A549 (cell line): ENCODE results near the gene SHOC2. TPM values are rescaled to one million over a fixed set of nuclear protein-coding genes. Genes with fewer than 3 reads are reported as not detected.

Source experiments
- ATAC-seq, 2 experiments: fragments of 200-7000 bp in 1 of 2; fragments of >200 bp in 1 of 2; cut with Nextera tagmentation in 1 of 2; cut with Tn5 transposase in 1 of 2; 3 replicates each; pipeline versions ENCODE4 v1.8.0 to v1.9.1; 2018 to 2020; ENCODE audit warnings: mild to moderate bottlenecking in 1 of 2, moderate library complexity in 1 of 2
- CTCF ChIA-PET: fragments of 300-600 bp; sonication (Branson Sonifier 250); formaldehyde crosslinking; extraction: SDS; loops from one replicate; lab custom pipeline; 2021; ENCODE audit warnings: antibody characterized with exemption, inconsistent platforms; lab: Yijun Ruan, JAX
- POLR2A ChIA-PET: fragments of 350-600 bp; formaldehyde crosslinking; extraction: SDS; loops from one replicate; lab custom pipeline; 2021; ENCODE audit warnings: antibody characterized with exemption, inconsistent platforms; lab: Yijun Ruan, JAX
- DNase-seq, 2 experiments: peaks; one replicate each; pipeline versions ENCODE4 v3.0.0 to v3.0.0-alpha.2; 2011 to 2016; ENCODE audit warnings: low read depth in 1 of 2, low spot score in 1 of 2
- FAIRE-seq: peaks from 2 replicates; lab custom pipeline; 2011; peaks lifted over from hg19 to GRCh38; lab: Jason Lieb, UNC
- H3K27ac ChIP-seq, 2 experiments: fragments of >200 bp; sonication (Bioruptor Twin); formaldehyde crosslinking; 3 replicates each; pipeline ENCODE4 v1.5.1; 2016 to 2017
- H3K4me1 ChIP-seq: fragments of >200 bp; sonication (Bioruptor Twin); formaldehyde crosslinking; 3 replicates; pipeline ENCODE4 v1.6.1; 2016
- H3K4me2 ChIP-seq: fragments of >200 bp; sonication (Bioruptor Twin); formaldehyde crosslinking; 3 replicates; pipeline ENCODE4 v1.6.1; 2016
- H3K4me3 ChIP-seq: fragments of >200 bp; sonication (Bioruptor Twin); formaldehyde crosslinking; 3 replicates; pipeline ENCODE4 v1.5.1; 2016
- H3K9me3 ChIP-seq: fragments of >200 bp; sonication (Bioruptor Twin); formaldehyde crosslinking; 3 replicates; pipeline ENCODE4 v1.6.1; 2016
- BHLHE40 ChIP-seq: IDR thresholded peaks from 2 replicates; pipeline ENCODE4 v1.6.1; 2012; ENCODE audit warnings: low read depth, low read length, inconsistent platforms
- CEBPB ChIP-seq, 2 experiments: fragments of >200 bp in 1 of 2; sonication (Bioruptor Twin) in 1 of 2; formaldehyde crosslinking in 1 of 2; IDR thresholded peaks; 2 replicates each; pipeline ENCODE4 v1.6.1; 2012 to 2016
- CHD2 ChIP-seq: fragments of 150-350 bp; IDR thresholded peaks from 2 replicates; pipeline ENCODE4 v1.6.1; 2014; ENCODE audit warnings: low read length; ENCODE audit not compliant: partially characterized antibody
- E2F6 ChIP-seq: IDR thresholded peaks from 2 replicates; pipeline ENCODE4 v1.6.1; 2012; ENCODE audit warnings: low read depth, borderline replicate concordance
- EHMT2 ChIP-seq: fragments of 200-600 bp; sonication (generic); IDR thresholded peaks from 2 replicates; pipeline ENCODE4 v1.6.1; 2016; ENCODE audit warnings: antibody characterized with exemption, low read depth, mild to moderate bottlenecking, moderate library complexity
- FOSL2 ChIP-seq, 2 experiments: fragments of 450-650 bp in 1 of 2; fragments of >200 bp in 1 of 2; sonication (Bioruptor Twin) in 1 of 2; formaldehyde crosslinking; IDR thresholded peaks; 2 replicates each; pipeline versions ENCODE4 v1.5.0 to v1.6.1; 2016 to 2020; ENCODE audit warnings: mild to moderate bottlenecking in 1 of 2, moderate library complexity in 1 of 2
- HEYL ChIP-seq: fragments of 250-450 bp; sonication (Bioruptor Pico); IDR thresholded peaks from 2 replicates; pipeline ENCODE4 v1.8.0; 2021; ENCODE audit warnings: mild to moderate bottlenecking, moderate library complexity
- JUN ChIP-seq, 2 experiments: fragments of >200 bp; sonication (Bioruptor Twin); formaldehyde crosslinking; IDR thresholded peaks; 2 replicates in 1 of 2; 3 replicates in 1 of 2; pipeline ENCODE4 v1.6.1; 2016 to 2017
- JUNB ChIP-seq: fragments of >200 bp; sonication (Bioruptor Twin); formaldehyde crosslinking; IDR thresholded peaks from 2 replicates; pipeline ENCODE4 v1.6.1; 2016
- NR3C1 ChIP-seq: fragments of >200 bp; sonication (Bioruptor Twin); formaldehyde crosslinking; IDR thresholded peaks from 3 replicates; pipeline ENCODE4 v1.6.1; 2017
- PBX3 ChIP-seq: IDR thresholded peaks from 2 replicates; pipeline ENCODE4 v1.6.1; 2012
- POLR2AphosphoS2 ChIP-seq: conservative IDR thresholded peaks from 2 replicates; pipeline ENCODE4 v1.6.1; 2012; ENCODE audit warnings: low read length, improper control_type of control experiment, inconsistent platforms
- RAD21 ChIP-seq, 2 experiments: fragments of >200 bp in 1 of 2; sonication (Bioruptor Twin) in 1 of 2; formaldehyde crosslinking in 1 of 2; IDR thresholded peaks in 1 of 2; conservative IDR thresholded peaks in 1 of 2; 2 replicates in 1 of 2; 3 replicates in 1 of 2; pipeline ENCODE4 v1.6.1; 2012 to 2018; ENCODE audit warnings: inconsistent platforms in 1 of 2
- RARB ChIP-seq: fragments of 250-450 bp; sonication (Bioruptor Pico); IDR thresholded peaks from 2 replicates; pipeline ENCODE4 v1.8.0; 2021; ENCODE audit warnings: mild to moderate bottlenecking, moderate library complexity
- REST ChIP-seq: fragments of 200-600 bp; sonication (generic); IDR thresholded peaks from 2 replicates; pipeline ENCODE4 v1.6.1; 2016; ENCODE audit warnings: antibody characterized with exemption, mild to moderate bottlenecking, moderate library complexity
- SREBF2 ChIP-seq: fragments of 450-650 bp; IDR thresholded peaks from 2 replicates; pipeline ENCODE4 v1.6.1; 2014; ENCODE audit warnings: mild to moderate bottlenecking, moderate library complexity
- USF2 ChIP-seq: fragments of 450-650 bp; IDR thresholded peaks from 2 replicates; pipeline ENCODE4 v1.6.1; 2014; ENCODE audit warnings: antibody characterized with exemption
- ZFP36 ChIP-seq: fragments of 450-650 bp; IDR thresholded peaks from 2 replicates; pipeline ENCODE4 v1.6.1; 2014; ENCODE audit warnings: borderline replicate concordance; ENCODE audit not compliant: partially characterized antibody
- ZNF302 ChIP-seq: fragments of 250-450 bp; sonication (Bioruptor Pico); IDR thresholded peaks from 2 replicates; pipeline ENCODE4 v1.9.0; 2021; ENCODE audit warnings: inconsistent platforms, mild to moderate bottlenecking, moderate library complexity
- WGBS: methylation state at CpG from one replicate; pipeline ENCODE4 v1.1.6; 2017; ENCODE audit errors: missing lambda C conversion rate; 5-methylcytosine and 5-hydroxymethylcytosine counted together
- polyA plus RNA-seq, 4 experiments: library from polyadenylated mRNA; depleted of rRNA in 3 of 4; stranded (reverse); fragments of >200 nt; fragmentation: RNase III in 1 of 4; extraction: RNeasy Plus Mini Kit Qiagen cat#74134 plus additional on column Dnase treatment in 1 of 4; gene quantifications; 2 replicates in 3 of 4; 3 replicates in 1 of 4; pipeline ENCODE4 v1.2.3, GENCODE V29; 2011 to 2017

SHOC2 gene
- polyA plus RNA-seq, 2 of the 4 experiments (the other 2 are of a cell fraction) = 20.5 to 32.1 TPM

- ChIA-PET POLR2A (interaction anchor here (0.6 to 2.6 kb wide), 3 partner anchors 16 to 266 kb away, joined by 3 to 20 read pairs (median 3); partner anchors contain the start of genes BBIP1 and SHOC2), CTCF (interaction anchor here (0.6 to 2.4 kb wide), 10 partner anchors 9 to 595 kb away, joined by 3 to 8 read pairs (median 4); partner anchors contain the start of gene PDCD4)
- Histone ChIP-seq H3K4me1 (peaks cover 25% of the 10 kb centered on the region), H3K27ac (peak overlapping the region; percentile 64 to 78), H3K4me2 (peak overlapping the region; percentile 48), H3K9me3 (no peaks in the 10 kb centered on the region), H3K4me3 (no peak overlapping the region)
- 72% methylated on average over 7 of the region's 7 CpGs for WGBS
- TF ChIP-seq BHLHE40 (no peak), EHMT2 (no peak), CEBPB (IDR thresholded peaks at IDR 0.05) (peak; percentile 76 to 85; a peak in 3 of 4 replicates), FOSL2 (IDR thresholded peaks at IDR 0.05) (no peak), FOSL2 (CRISPR knock-in tag; IDR thresholded peaks at IDR 0.05) (peak; percentile 50), RAD21 (conservative IDR thresholded peaks at IDR 0.05 in 1 of 2, IDR thresholded peaks at IDR 0.05 in 1 of 2) (no peak), JUNB (0 out of 2 replicates have a peak, but pooled peaks have one; percentile 38), SREBF2 (no peak), POLR2AphosphoS2 (0 out of 2 replicates have a peak, but pooled peaks have one; percentile 24), RARB (CRISPR knock-in tag) (no peak), JUN (IDR thresholded peaks at IDR 0.05) (peak in 1 of 2 experiments; percentile 23; a peak in 1 of 5 replicates), CHD2 (no peak), REST (no peak)
- no peak for FAIRE-seq
- ATAC-seq = peak; percentile 72 to 89
- peak; percentile 28 to 47 for DNase-seq
Observed at GRCh38 chr10:110901954-110902819, 17.2 kb upstream of the SHOC2 start.

DNA sequence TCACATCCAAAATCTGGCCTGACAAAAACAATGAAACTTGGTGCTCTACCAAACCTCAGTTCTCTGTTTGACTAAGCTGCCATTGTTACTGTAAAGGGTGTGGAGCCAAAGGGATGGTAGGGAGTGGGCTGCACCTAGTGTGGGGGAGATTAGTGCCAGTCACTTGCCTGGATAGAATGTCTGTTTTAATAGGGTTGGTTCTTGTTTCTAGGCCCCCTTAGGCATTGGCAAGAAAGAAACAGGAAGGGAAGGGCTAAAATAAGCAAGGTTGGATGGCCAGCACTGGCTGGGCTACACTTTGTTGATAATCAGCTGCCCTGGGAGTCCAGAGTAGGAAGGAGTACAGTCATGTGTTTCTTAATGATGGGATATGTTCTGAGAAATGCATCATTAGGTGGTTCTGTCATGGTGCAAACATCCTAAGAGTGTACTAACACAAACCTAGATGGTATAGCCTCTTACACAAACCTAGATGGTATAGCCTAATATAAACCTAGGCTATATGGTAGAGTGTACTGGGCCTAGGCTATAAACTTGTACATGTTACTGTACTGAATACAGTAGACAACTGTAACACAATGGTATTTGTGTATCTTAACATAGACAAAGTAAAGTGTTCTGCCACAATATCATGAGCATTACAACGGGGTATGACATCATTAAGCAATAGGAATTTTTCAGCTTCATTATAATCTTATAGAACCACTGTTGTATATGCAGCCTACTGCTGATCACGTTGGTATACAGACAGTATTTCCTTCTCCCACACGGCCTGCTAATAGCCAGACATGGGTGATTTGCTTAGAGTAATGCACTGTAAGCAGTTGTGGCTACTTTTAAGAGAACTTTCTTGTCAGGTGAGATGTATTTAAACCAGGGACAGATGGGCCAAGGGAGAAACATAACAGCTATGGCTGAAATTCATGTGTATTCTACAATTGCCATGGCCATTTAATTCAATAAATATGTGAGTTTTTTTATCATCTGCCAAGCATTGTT, 15.8 kb upstream of the SHOC2 start:
- ChIA-PET CTCF (interaction anchor here (0.8 to 2.0 kb wide), 4 partner anchors 9 to 597 kb away, joined by 3 to 8 read pairs (median 3); no protein-coding TSS in a partner anchor), POLR2A (no interaction called here)
- Histone ChIP-seq H3K4me1 (peaks cover 20% of the 10 kb centered on the region), H3K4me2 (peak overlapping the region; percentile 48; the same call in 2 of the 3 replicates), H3K27ac (peak overlapping the region; percentile 64 to 78), H3K9me3 (no peaks in the 10 kb centered on the region), H3K4me3 (no peak overlapping the region)
- FAIRE-seq (no peak), ATAC-seq (peak in 1 of 2 experiments; percentile 46; a peak in 4 of 6 replicates), DNase-seq (no peak)
- 83% methylated on average over 3 of the region's 3 CpGs for WGBS
- TF ChIP-seq HEYL (CRISPR knock-in tag) = no peak
- no peak for TF ChIP-seq RARB (CRISPR knock-in tag)
- no peak for TF ChIP-seq POLR2AphosphoS2
- no peak for TF ChIP-seq ZNF302
- no peak for TF ChIP-seq NR3C1
- TF ChIP-seq ZFP36 = no peak
- no peak for TF ChIP-seq E2F6
- no peak for TF ChIP-seq PBX3
- TF ChIP-seq USF2 = no peak
